K562 (cell line): ENCODE data around the gene BRCC3. TPM values are rescaled to one million over a fixed set of nuclear protein-coding genes. Genes with fewer than 3 reads are reported as not detected.
A peak's percentile ranks its signal among the peaks of the same experiment; 100 is the strongest.

Experiments
- CREB3L1 ChIP-seq: fragments of 450-650 bp; IDR thresholded peaks from 2 replicates; pipeline ENCODE4 v1.6.1; 2014; ENCODE audit warnings: low read depth, mild to moderate bottlenecking, moderate library complexity, borderline replicate concordance
- CXXC5 ChIP-seq: fragments of 250-450 bp; sonication (Bioruptor Pico); IDR thresholded peaks from 2 replicates; pipeline ENCODE4 v1.8.0; 2022; ENCODE audit warnings: inconsistent platforms, mild to moderate bottlenecking, moderate library complexity
- DPF2 ChIP-seq: fragments of 450-650 bp; IDR thresholded peaks from 2 replicates; pipeline ENCODE4 v1.6.1; 2016
- FOXM1 ChIP-seq, 2 experiments: fragments of 450-650 bp in 1 of 2; sonication (generic) in 1 of 2; formaldehyde crosslinking in 1 of 2; IDR thresholded peaks; 2 replicates each; pipeline versions ENCODE4 v1.6.1 to v1.9.0; 2017 to 2022; ENCODE audit warnings: low read depth in 2 of 2, mild to moderate bottlenecking in 2 of 2, missing genetic modification reagents in 1 of 2, moderate library complexity in 1 of 2
- JUN ChIP-seq, 2 experiments: sonication (generic) in 1 of 2; formaldehyde crosslinking in 1 of 2; IDR thresholded peaks; 2 replicates each; pipeline versions ENCODE4 v1.6.1 to v1.8.0; 2012 to 2022; ENCODE audit warnings: borderline replicate concordance in 2 of 2, mild to moderate bottlenecking in 2 of 2, improper control_type of control experiment in 1 of 2, low read depth in 1 of 2, low read length in 1 of 2, missing genetic modification reagents in 1 of 2
- JUNB ChIP-seq: fragments of 450-650 bp; formaldehyde crosslinking; conservative IDR thresholded peaks from 2 replicates; pipeline ENCODE4 v1.4.0; 2020; ENCODE audit warnings: mild to moderate bottlenecking
- NFE2L1 ChIP-seq: fragments of 450-650 bp; IDR thresholded peaks from 2 replicates; pipeline ENCODE4 v1.6.1; 2016; ENCODE audit warnings: missing genetic modification characterization, low read depth, mild to moderate bottlenecking, missing compliant biosample characterization, moderate library complexity, borderline replicate concordance
- NR2C2 ChIP-seq, 2 experiments: fragments of 200-800 bp in 1 of 2; sonication (Bioruptor generic) in 1 of 2; sonication (generic) in 1 of 2; formaldehyde crosslinking in 1 of 2; IDR thresholded peaks; 2 replicates each; pipeline versions ENCODE4 v1.6.1 to v1.8.0; 2016 to 2022; ENCODE audit warnings: mild to moderate bottlenecking in 1 of 2, missing compliant biosample characterization in 1 of 2, missing genetic modification characterization in 1 of 2, missing genetic modification reagents in 1 of 2
- NR3C1 ChIP-seq: sonication (generic); formaldehyde crosslinking; IDR thresholded peaks from 2 replicates; pipeline ENCODE4 v1.8.1; 2022; ENCODE audit warnings: missing genetic modification reagents
- PHB2 ChIP-seq: fragments of 450-650 bp; IDR thresholded peaks from 2 replicates; pipeline ENCODE4 v1.6.1; 2017; ENCODE audit warnings: low read depth
- PHTF2 ChIP-seq: fragments of 250-450 bp; sonication (Bioruptor Pico); IDR thresholded peaks from 2 replicates; pipeline ENCODE4 v1.5.0; 2021; ENCODE audit warnings: mild to moderate bottlenecking
- RBM17 ChIP-seq: fragments of 200-400 bp; formaldehyde crosslinking; IDR thresholded peaks from 2 replicates; pipeline ENCODE4 v1.6.1; 2017; ENCODE audit warnings: low read depth, mild to moderate bottlenecking, low read length, borderline replicate concordance
- RNF2 ChIP-seq: sonication (generic); IDR thresholded peaks from 2 replicates; pipeline ENCODE4 v1.6.1; 2016
- TCF7L2 ChIP-seq: fragments of 150-350 bp; IDR thresholded peaks from 2 replicates; pipeline ENCODE4 v1.6.1; 2016; ENCODE audit warnings: low read depth, mild to moderate bottlenecking, low read length, moderate library complexity
- TEAD4 ChIP-seq, 2 experiments: sonication (generic) in 1 of 2; formaldehyde crosslinking in 1 of 2; IDR thresholded peaks; 2 replicates each; pipeline versions ENCODE4 v1.6.1 to v1.8.0; 2012 to 2022; ENCODE audit warnings: borderline replicate concordance in 1 of 2, inconsistent platforms in 1 of 2, low read length in 1 of 2, mild to moderate bottlenecking in 1 of 2, missing genetic modification reagents in 1 of 2
- THAP7 ChIP-seq: fragments of 250-450 bp; sonication (Bioruptor Pico); IDR thresholded peaks from 2 replicates; pipeline ENCODE4 v1.5.0; 2021
- THRA ChIP-seq: fragments of 450-650 bp; IDR thresholded peaks from 2 replicates; pipeline ENCODE4 v1.6.1; 2017; ENCODE audit warnings: mild to moderate bottlenecking, moderate library complexity
- ZBTB11 ChIP-seq, 3 experiments: fragments of 200-800 bp in 1 of 3; fragments of 250-450 bp in 1 of 3; fragments of 450-650 bp in 1 of 3; sonication (Bioruptor Pico) in 1 of 3; sonication (Bioruptor generic) in 1 of 3; formaldehyde crosslinking in 1 of 3; IDR thresholded peaks; 2 replicates each; pipeline versions ENCODE4 v1.6.1 to v1.8.0; 2016 to 2022; ENCODE audit warnings: mild to moderate bottlenecking in 2 of 3, missing genetic modification characterization in 2 of 3, missing compliant biosample characterization in 1 of 3, moderate library complexity in 1 of 3
- polyA plus RNA-seq, 8 experiments: library from polyadenylated mRNA; depleted of rRNA in 4 of 8; stranded (reverse) in 5 of 8; unstranded in 3 of 8; fragments of >200 nt; fragmentation: Nextera tagmentation in 2 of 8; fragmentation: Illumina TruSeq in 1 of 8; extraction: Ambion mirVana in 2 of 8; extraction: Trizol in 1 of 8; gene quantifications; 2 replicates each; pipeline versions ENCODE4 v1.2.1 to v1.2.3, GENCODE V29; 2011 to 2014; ENCODE audit warnings: inconsistent platforms in 1 of 8, missing spikeins in 1 of 8
- total RNA-seq, 7 experiments: library from RNA; depleted of rRNA in 6 of 7; stranded (reverse); fragments of >200 nt in 6 of 7; fragmentation: Illumina TruSeq in 2 of 7; extraction: Trizol in 2 of 7; gene quantifications; 2 replicates each; pipeline versions ENCODE4 v1.2.1 to v1.2.3, GENCODE V29; 2011 to 2021; ENCODE audit warnings: low replicate concordance in 1 of 7

The BRCC3 gene
- total and polyA plus RNA-seq, 9 of the 15 experiments (the other 6 are each of a cell fraction or from before 2014, with no cell fraction given), result 9.6 to 44.8 (median 26.7) TPM

- no peak for TF ChIP-seq RBM17
- TF ChIP-seq ZBTB11 (CRISPR knock-in tag; IDR thresholded peaks at IDR 0.05), result no peak
- TF ChIP-seq NR3C1 (CRISPR knock-in tag), result no peak
- TF ChIP-seq TEAD4 (IDR thresholded peaks at IDR 0.05; ENCODE audit: low read length), result peak; percentile 20; the same call in 1 of the 2 replicates
- TF ChIP-seq TEAD4 (CRISPR knock-in tag; IDR thresholded peaks at IDR 0.05; ENCODE audit: borderline replicate concordance), result no peak
- no peak for TF ChIP-seq THAP7
- no peak for TF ChIP-seq TCF7L2
- TF ChIP-seq PHTF2, result no peak
- no peak for TF ChIP-seq NFE2L1 (tag)
- TF ChIP-seq CXXC5 (CRISPR knock-in tag), result no peak
- TF ChIP-seq CREB3L1, result no peak
- TF ChIP-seq RNF2, result no peak
- no peak for TF ChIP-seq FOXM1 (IDR thresholded peaks at IDR 0.05; ENCODE audit: low read depth)
- no peak for TF ChIP-seq FOXM1 (CRISPR knock-in tag; IDR thresholded peaks at IDR 0.05; ENCODE audit: low read depth)
- TF ChIP-seq NR2C2 (CRISPR knock-in tag; IDR thresholded peaks at IDR 0.05), result no peak
- TF ChIP-seq NR2C2 (tag; IDR thresholded peaks at IDR 0.05), result 0 out of 2 replicates have a peak, but pooled peaks have one; percentile 19
- TF ChIP-seq DPF2, result peak; percentile 54
- TF ChIP-seq JUN (IDR thresholded peaks at IDR 0.05; ENCODE audit: borderline replicate concordance, low read depth, low read length), result no peak
- no peak for TF ChIP-seq JUN (CRISPR knock-in tag; IDR thresholded peaks at IDR 0.05; ENCODE audit: borderline replicate concordance)
- no peak for TF ChIP-seq THRA
- no peak for TF ChIP-seq PHB2
- TF ChIP-seq JUNB (CRISPR knock-in tag), result no peak
Measured at GRCh38 chrX:155023907-155024833, 47.1 kb upstream of the BRCC3 start (continued).
